Erythroblast (primary cell): Measurements from ENCODE around the gene RNF123.

Experiments used
- GATA1 ChIP-seq: IDR thresholded peaks from 2 replicates; pipeline ENCODE4 v1.6.1; 2011; ENCODE audit warnings: low read depth, mild to moderate bottlenecking, control low read depth, low read length, moderate library complexity
- POLR2A ChIP-seq: IDR thresholded peaks from 2 replicates; pipeline ENCODE4 v1.6.1; 2011; ENCODE audit warnings: mild to moderate bottlenecking, low read length

DNA sequence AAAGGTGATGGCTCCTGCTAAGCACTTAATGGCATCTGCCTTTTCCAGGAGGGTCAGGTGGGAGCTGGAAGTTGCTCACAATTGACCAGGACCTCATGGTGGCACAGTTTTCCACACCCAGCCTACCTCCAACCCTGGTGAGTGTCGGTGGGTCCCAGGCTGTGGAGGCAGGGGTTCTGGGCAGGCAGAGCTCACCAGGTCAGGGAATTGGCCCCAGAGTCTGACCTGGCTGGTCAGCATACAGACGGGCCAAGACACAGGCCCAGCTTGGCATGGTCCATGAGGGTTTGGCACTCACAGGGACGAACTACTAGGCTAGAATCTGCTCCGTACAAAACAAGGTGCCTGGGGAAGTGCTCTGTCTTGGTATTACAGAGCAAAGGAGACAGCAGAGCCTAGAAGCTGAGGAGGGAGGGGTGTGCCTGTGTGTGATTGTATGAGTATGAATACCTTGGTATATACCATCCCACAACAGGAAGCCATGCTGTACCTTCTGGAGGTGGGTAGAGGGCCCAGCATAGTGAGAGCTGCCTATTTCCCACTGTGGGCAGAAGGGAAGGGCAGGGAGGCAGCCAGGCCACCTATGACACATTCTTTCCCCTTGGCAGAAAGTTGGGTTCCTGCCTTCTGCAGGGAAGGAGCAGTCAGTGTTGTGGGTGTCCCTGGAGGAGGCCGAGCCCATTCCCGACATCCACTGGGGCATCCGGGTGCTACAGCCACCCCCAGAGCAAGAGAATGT, 8.7 kb upstream of the RNF123 start:
- no peak for TF ChIP-seq POLR2A
- TF ChIP-seq GATA1 = no peak
